HepG2 (cell line): ENCODE data around the gene FGF2.

Source experiments
- ASH2L ChIP-seq: fragments of 300-600, 200-600 bp; sonication (generic); IDR thresholded peaks from 2 replicates; pipeline ENCODE4 v1.7.0; 2017; ENCODE audit warnings: low read depth, mild to moderate bottlenecking, moderate library complexity, mixed read lengths, low read length; ENCODE audit not compliant: insufficient read length
- ETV6 ChIP-seq: sonication (generic); formaldehyde crosslinking; conservative IDR thresholded peaks from 2 replicates; pipeline ENCODE4 v1.4.0; 2020; ENCODE audit warnings: missing genetic modification reagents
- GABPA ChIP-seq, 2 experiments: IDR thresholded peaks; 2 replicates each; pipeline ENCODE4 v1.6.1; 2011 to 2016; ENCODE audit warnings: low read depth in 2 of 2, low read length in 1 of 2, missing biosample characterization in 1 of 2, missing genetic modification characterization in 1 of 2
- MAX ChIP-seq: IDR thresholded peaks from 2 replicates; pipeline ENCODE4 v1.6.1; 2012; ENCODE audit warnings: inconsistent platforms
- MYC ChIP-seq: sonication (generic); formaldehyde crosslinking; IDR thresholded peaks from 2 replicates; pipeline ENCODE4 v1.9.0; 2021; ENCODE audit warnings: missing genetic modification reagents, borderline replicate concordance
- POLR2A ChIP-seq, 2 experiments: IDR thresholded peaks; 2 replicates each; pipeline ENCODE4 v1.6.1; 2011; ENCODE audit warnings: low read depth in 2 of 2, low read length in 2 of 2, mild to moderate bottlenecking in 1 of 2, moderate library complexity in 1 of 2; ENCODE audit not compliant: insufficient read depth in 1 of 2
- SAFB2 ChIP-seq: sonication (generic); formaldehyde crosslinking; IDR thresholded peaks from 2 replicates; pipeline ENCODE4 v1.5.1; 2020; ENCODE audit warnings: missing genetic modification reagents, low read depth, mild to moderate bottlenecking, borderline replicate concordance
- SP1 ChIP-seq, 2 experiments: fragments of 450-650 bp in 1 of 2; sonication (generic) in 1 of 2; formaldehyde crosslinking in 1 of 2; IDR thresholded peaks; 2 replicates each; pipeline versions ENCODE4 v1.4.0 to v1.6.1; 2016 to 2020; ENCODE audit warnings: missing genetic modification reagents in 1 of 2
- ZFP37 ChIP-seq: sonication (generic); formaldehyde crosslinking; IDR thresholded peaks from 2 replicates; pipeline ENCODE4 v1.4.0; 2020; ENCODE audit warnings: missing genetic modification reagents, borderline replicate concordance
- ZNF577 ChIP-seq: sonication (generic); formaldehyde crosslinking; IDR thresholded peaks from 2 replicates; pipeline ENCODE4 v1.4.0; 2020; ENCODE audit warnings: mild to moderate bottlenecking, low read depth, missing genetic modification reagents, borderline replicate concordance
- ZNF670 ChIP-seq: sonication (generic); formaldehyde crosslinking; IDR thresholded peaks from 2 replicates; pipeline ENCODE4 v1.8.0; 2022; ENCODE audit warnings: mild to moderate bottlenecking, missing genetic modification reagents, borderline replicate concordance
- ZNF788 ChIP-seq: sonication (generic); formaldehyde crosslinking; IDR thresholded peaks from 2 replicates; pipeline ENCODE4 v1.5.0; 2020; ENCODE audit warnings: mild to moderate bottlenecking, missing genetic modification reagents, borderline replicate concordance
- TF ChIP-seq, protein P1 (sequence below): sonication (generic); formaldehyde crosslinking; IDR thresholded peaks from 2 replicates; pipeline ENCODE4 v1.5.0; 2020; ENCODE audit warnings: mild to moderate bottlenecking, missing genetic modification reagents, moderate library complexity
- TF ChIP-seq, protein P2 (sequence below): sonication (generic); formaldehyde crosslinking; IDR thresholded peaks from 2 replicates; pipeline ENCODE4 v1.5.0; 2020; ENCODE audit warnings: mild to moderate bottlenecking, missing genetic modification reagents

GRCh38 chr4:122873821-122874593 is 47.4 kb downstream of the FGF2 start:
- TF ChIP-seq, protein P1, sequence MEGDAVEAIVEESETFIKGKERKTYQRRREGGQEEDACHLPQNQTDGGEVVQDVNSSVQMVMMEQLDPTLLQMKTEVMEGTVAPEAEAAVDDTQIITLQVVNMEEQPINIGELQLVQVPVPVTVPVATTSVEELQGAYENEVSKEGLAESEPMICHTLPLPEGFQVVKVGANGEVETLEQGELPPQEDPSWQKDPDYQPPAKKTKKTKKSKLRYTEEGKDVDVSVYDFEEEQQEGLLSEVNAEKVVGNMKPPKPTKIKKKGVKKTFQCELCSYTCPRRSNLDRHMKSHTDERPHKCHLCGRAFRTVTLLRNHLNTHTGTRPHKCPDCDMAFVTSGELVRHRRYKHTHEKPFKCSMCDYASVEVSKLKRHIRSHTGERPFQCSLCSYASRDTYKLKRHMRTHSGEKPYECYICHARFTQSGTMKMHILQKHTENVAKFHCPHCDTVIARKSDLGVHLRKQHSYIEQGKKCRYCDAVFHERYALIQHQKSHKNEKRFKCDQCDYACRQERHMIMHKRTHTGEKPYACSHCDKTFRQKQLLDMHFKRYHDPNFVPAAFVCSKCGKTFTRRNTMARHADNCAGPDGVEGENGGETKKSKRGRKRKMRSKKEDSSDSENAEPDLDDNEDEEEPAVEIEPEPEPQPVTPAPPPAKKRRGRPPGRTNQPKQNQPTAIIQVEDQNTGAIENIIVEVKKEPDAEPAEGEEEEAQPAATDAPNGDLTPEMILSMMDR (CRISPR knock-in tag) = no peak
- TF ChIP-seq MAX = no peak
- TF ChIP-seq ASH2L = no peak
- TF ChIP-seq ZNF788 (CRISPR knock-in tag) = no peak
- no peak for TF ChIP-seq ZFP37
- TF ChIP-seq ZNF670 (CRISPR knock-in tag) = no peak
- TF ChIP-seq MYC = no peak
- TF ChIP-seq GABPA (IDR thresholded peaks at IDR 0.05; ENCODE audit: low read depth, low read length) = no peak
- no peak for TF ChIP-seq GABPA (CRISPR knock-in tag; IDR thresholded peaks at IDR 0.05; ENCODE audit: low read depth)
- TF ChIP-seq ETV6 (CRISPR knock-in tag) = no peak
- TF ChIP-seq, protein P2, sequence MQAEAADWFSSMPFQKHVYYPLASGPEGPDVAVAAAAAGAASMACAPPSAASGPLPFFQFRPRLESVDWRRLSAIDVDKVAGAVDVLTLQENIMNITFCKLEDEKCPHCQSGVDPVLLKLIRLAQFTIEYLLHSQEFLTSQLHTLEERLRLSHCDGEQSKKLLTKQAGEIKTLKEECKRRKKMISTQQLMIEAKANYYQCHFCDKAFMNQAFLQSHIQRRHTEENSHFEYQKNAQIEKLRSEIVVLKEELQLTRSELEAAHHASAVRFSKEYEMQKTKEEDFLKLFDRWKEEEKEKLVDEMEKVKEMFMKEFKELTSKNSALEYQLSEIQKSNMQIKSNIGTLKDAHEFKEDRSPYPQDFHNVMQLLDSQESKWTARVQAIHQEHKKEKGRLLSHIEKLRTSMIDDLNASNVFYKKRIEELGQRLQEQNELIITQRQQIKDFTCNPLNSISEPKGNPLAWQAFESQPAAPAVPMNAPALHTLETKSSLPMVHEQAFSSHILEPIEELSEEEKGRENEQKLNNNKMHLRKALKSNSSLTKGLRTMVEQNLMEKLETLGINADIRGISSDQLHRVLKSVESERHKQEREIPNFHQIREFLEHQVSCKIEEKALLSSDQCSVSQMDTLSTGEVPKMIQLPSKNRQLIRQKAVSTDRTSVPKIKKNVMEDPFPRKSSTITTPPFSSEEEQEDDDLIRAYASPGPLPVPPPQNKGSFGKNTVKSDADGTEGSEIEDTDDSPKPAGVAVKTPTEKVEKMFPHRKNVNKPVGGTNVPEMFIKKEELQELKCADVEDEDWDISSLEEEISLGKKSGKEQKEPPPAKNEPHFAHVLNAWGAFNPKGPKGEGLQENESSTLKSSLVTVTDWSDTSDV (CRISPR knock-in tag) = no peak
- no peak for TF ChIP-seq SAFB2 (CRISPR knock-in tag)
- no peak for TF ChIP-seq SP1 (IDR thresholded peaks at IDR 0.05)
- no peak for TF ChIP-seq SP1 (CRISPR knock-in tag; IDR thresholded peaks at IDR 0.05)
- TF ChIP-seq POLR2A (IDR thresholded peaks at IDR 0.05; ENCODE audit: insufficient read depth in 1 of 2, low read depth in 2 of 2, low read length in 2 of 2) = no peak
- TF ChIP-seq ZNF577 = no peak
